Activated naive CD8-positive, alpha-beta T cell treated with anti-CD3 and anti-CD28 coated beads, Interleukin-2, amount 10 ng/mL, durations not matched to agents 7 days and 5 days (primary cell): Measurements from ENCODE around the gene STIMATE. TPM values are rescaled to one million over a fixed set of nuclear protein-coding genes. Genes with fewer than 3 reads are reported as not detected.
A peak's percentile ranks its signal among the peaks of the same experiment; 100 is the strongest.

Source experiments
- ATAC-seq: fragments of 150-1000 bp; cut with Tn5 transposase; one replicate; pipeline ENCODE4 v1.10.0; 2021; ENCODE audit warnings: low read depth, moderate library complexity
- POLR2A ChIA-PET: fragments of 350-600 bp; sonication (Branson Sonifier 250); formaldehyde crosslinking; loops from one replicate; lab custom pipeline; 2021; ENCODE audit warnings: antibody characterized with exemption; lab: Charles Lee
- DNase-seq: peaks from one replicate; pipeline ENCODE4 v3.0.0; 2021
- H3K27ac Mint-ChIP-seq: one replicate; pipeline ENCODE4 v1.8.0; 2022; ENCODE audit warnings: mild to moderate bottlenecking, mixed read lengths
- H3K27me3 Mint-ChIP-seq: one replicate; pipeline ENCODE4 v1.8.0; 2022; ENCODE audit warnings: mild to moderate bottlenecking, moderate library complexity, mixed read lengths
- H3K36me3 Mint-ChIP-seq: one replicate; pipeline ENCODE4 v1.8.0; 2021; ENCODE audit warnings: mild to moderate bottlenecking, mixed read lengths
- H3K4me1 Mint-ChIP-seq: one replicate; pipeline ENCODE4 v1.8.0; 2021; ENCODE audit warnings: mixed read lengths
- H3K4me3 Mint-ChIP-seq: one replicate; pipeline ENCODE4 v1.8.0; 2022; ENCODE audit warnings: mild to moderate bottlenecking, moderate library complexity, mixed read lengths
- H3K9me3 Mint-ChIP-seq: one replicate; pipeline ENCODE4 v1.8.0; 2021; ENCODE audit warnings: mixed read lengths
- total RNA-seq, 2 experiments: library from RNA; stranded (reverse); gene quantifications; one replicate each; pipeline ENCODE4 v1.2.3, GENCODE V29; 2021

The STIMATE gene
- total RNA-seq, 2 experiments from 2014 or later = 38.5 to 39.1 TPM

- ATAC-seq (no peak), DNase-seq (no peak)
- H3K36me3 Mint-ChIP-seq = peaks cover 24% of the 10 kb centered on the region
- no peaks in the 10 kb centered on the region for H3K27me3 Mint-ChIP-seq
- H3K4me3 Mint-ChIP-seq = no peak overlapping the region
- no peak overlapping the region for H3K27ac Mint-ChIP-seq
- H3K4me1 Mint-ChIP-seq = no peaks in the 10 kb centered on the region
- no peaks in the 10 kb centered on the region for H3K9me3 Mint-ChIP-seq
- POLR2A ChIA-PET = no interaction called here
Observed at GRCh38 chr3:52912885-52913731, 15.8 kb upstream of the STIMATE start.

- H3K36me3 Mint-ChIP-seq = peaks cover 18% of the 10 kb centered on the region
- H3K4me1 Mint-ChIP-seq = no peaks in the 10 kb centered on the region
- H3K9me3 Mint-ChIP-seq = no peaks in the 10 kb centered on the region
- no peak overlapping the region for H3K4me3 Mint-ChIP-seq
- no peaks in the 10 kb centered on the region for H3K27me3 Mint-ChIP-seq
- DNase-seq = no peak
- ATAC-seq = no peak
- H3K27ac Mint-ChIP-seq = no peak overlapping the region
- POLR2A ChIA-PET = no interaction called here
Observed at GRCh38 chr3:52910823-52911222, 13.5 kb upstream of the STIMATE start.

- H3K4me1 Mint-ChIP-seq = no peaks in the 10 kb centered on the region
- no peaks in the 10 kb centered on the region for H3K9me3 Mint-ChIP-seq
- ATAC-seq (no peak), DNase-seq (no peak)
- POLR2A ChIA-PET = no interaction called here
- H3K27ac Mint-ChIP-seq = no peak overlapping the region
- H3K36me3 Mint-ChIP-seq = peaks cover 19% of the 10 kb centered on the region
- no peaks in the 10 kb centered on the region for H3K27me3 Mint-ChIP-seq
- no peak overlapping the region for H3K4me3 Mint-ChIP-seq
Observed at GRCh38 chr3:52907497-52907896, 10.1 kb upstream of the STIMATE start.

- POLR2A ChIA-PET = no interaction called here
- no peak overlapping the region for H3K4me3 Mint-ChIP-seq
- no peaks in the 10 kb centered on the region for H3K9me3 Mint-ChIP-seq
- H3K27me3 Mint-ChIP-seq = no peaks in the 10 kb centered on the region
- no peak overlapping the region for H3K27ac Mint-ChIP-seq
- ATAC-seq (no peak), DNase-seq (no peak)
- H3K36me3 Mint-ChIP-seq = peaks cover 13% of the 10 kb centered on the region
- H3K4me1 Mint-ChIP-seq = no peaks in the 10 kb centered on the region
Observed at GRCh38 chr3:52904552-52904951, 7.2 kb upstream of the STIMATE start.

- ATAC-seq = no peak
- POLR2A ChIA-PET = no interaction called here
- Mint-ChIP-seq H3K27ac (no peak overlapping the region), H3K4me1 (no peaks in the 10 kb centered on the region), H3K36me3 (peaks cover 13% of the 10 kb centered on the region), H3K4me3 (no peak overlapping the region), H3K9me3 (no peaks in the 10 kb centered on the region), H3K27me3 (no peaks in the 10 kb centered on the region)
- no peak for DNase-seq
Observed at GRCh38 chr3:52904000-52904399, 6.7 kb upstream of the STIMATE start.

GRCh38 chr3:52896613-52897012 lies 735 bp downstream of the STIMATE start:
- peaks cover 11% of the 10 kb centered on the region for H3K36me3 Mint-ChIP-seq
- no peaks in the 10 kb centered on the region for H3K27me3 Mint-ChIP-seq
- peak overlapping the region; percentile 97 for H3K4me3 Mint-ChIP-seq
- H3K4me1 Mint-ChIP-seq = peaks cover 50% of the 10 kb centered on the region
- POLR2A ChIA-PET = interaction anchor here (0.8 to 1.3 kb wide), 2 partner anchors 22 to 38 kb away, joined by 3 to 5 read pairs; no protein-coding TSS in a partner anchor
- H3K27ac Mint-ChIP-seq = peak overlapping the region; percentile 88
- ATAC-seq (no peak), DNase-seq (no peak)
- no peaks in the 10 kb centered on the region for H3K9me3 Mint-ChIP-seq

- Mint-ChIP-seq H3K27me3 (no peaks in the 10 kb centered on the region), H3K27ac (peak overlapping the region; percentile 88), H3K9me3 (no peaks in the 10 kb centered on the region), H3K4me3 (peak overlapping the region; percentile 97), H3K36me3 (peaks cover 11% of the 10 kb centered on the region), H3K4me1 (peaks cover 54% of the 10 kb centered on the region)
- POLR2A ChIA-PET = interaction anchor here (1.3 kb wide), 1 partner anchor 21 kb away, joined by 5 read pairs; no protein-coding TSS in a partner anchor
- DNase-seq (no peak), ATAC-seq (no peak)
Observed at GRCh38 chr3:52896151-52896550, 1.2 kb downstream of the STIMATE start.

- ATAC-seq (no peak), DNase-seq (no peak)
- POLR2A ChIA-PET = no interaction called here
- peak overlapping the region; percentile 97 for H3K4me3 Mint-ChIP-seq
- no peaks in the 10 kb centered on the region for H3K27me3 Mint-ChIP-seq
- H3K9me3 Mint-ChIP-seq = no peaks in the 10 kb centered on the region
- peaks cover 11% of the 10 kb centered on the region for H3K36me3 Mint-ChIP-seq
- peaks cover 56% of the 10 kb centered on the region for H3K4me1 Mint-ChIP-seq
- peak overlapping the region; percentile 39 for H3K27ac Mint-ChIP-seq
Observed at GRCh38 chr3:52895418-52895817, 1.9 kb downstream of the STIMATE start.

- no peak for ATAC-seq
- Mint-ChIP-seq H3K27me3 (no peaks in the 10 kb centered on the region), H3K36me3 (peaks cover 11% of the 10 kb centered on the region), H3K4me1 (peaks cover 56% of the 10 kb centered on the region), H3K27ac (peak overlapping the region; percentile 39), H3K4me3 (no peak overlapping the region), H3K9me3 (no peaks in the 10 kb centered on the region)
- no peak for DNase-seq
- POLR2A ChIA-PET = no interaction called here
Observed at GRCh38 chr3:52894756-52895155, 2.6 kb downstream of the STIMATE start.

- Mint-ChIP-seq H3K36me3 (peaks cover 12% of the 10 kb centered on the region), H3K4me3 (peak overlapping the region; percentile 64), H3K9me3 (no peaks in the 10 kb centered on the region), H3K4me1 (peaks cover 56% of the 10 kb centered on the region), H3K27me3 (no peaks in the 10 kb centered on the region), H3K27ac (peak overlapping the region; percentile 83)
- DNase-seq (no peak), ATAC-seq (no peak)
- POLR2A ChIA-PET = interaction anchor here (0.7 to 1.2 kb wide), 3 partner anchors 14 to 211 kb away, joined by 3 to 6 read pairs (median 3); no protein-coding TSS in a partner anchor
Observed at GRCh38 chr3:52893723-52894122, 3.6 kb downstream of the STIMATE start.

GRCh38 chr3:52892625-52893311 lies 4.6 kb downstream of the STIMATE start:
- ATAC-seq (peak; percentile 13), DNase-seq (no peak)
- Mint-ChIP-seq H3K9me3 (no peaks in the 10 kb centered on the region), H3K27ac (peak overlapping the region; percentile 83), H3K36me3 (peaks cover 16% of the 10 kb centered on the region), H3K4me1 (peaks cover 53% of the 10 kb centered on the region), H3K27me3 (no peaks in the 10 kb centered on the region), H3K4me3 (peak overlapping the region; percentile 64)
- POLR2A ChIA-PET = interaction anchor here (0.8 to 1.0 kb wide), 2 partner anchors 15 to 19 kb away, joined by 4 to 6 read pairs; no protein-coding TSS in a partner anchor

GRCh38 chr3:52892290-52892624 lies 5.1 kb downstream of the STIMATE start:
- H3K4me1 Mint-ChIP-seq = peaks cover 53% of the 10 kb centered on the region
- H3K9me3 Mint-ChIP-seq = no peaks in the 10 kb centered on the region
- POLR2A ChIA-PET = no interaction called here
- H3K27ac Mint-ChIP-seq = peak overlapping the region; percentile 83
- no peak for ATAC-seq
- no peak for DNase-seq
- peak overlapping the region; percentile 64 for H3K4me3 Mint-ChIP-seq
- H3K36me3 Mint-ChIP-seq = peaks cover 16% of the 10 kb centered on the region
- H3K27me3 Mint-ChIP-seq = no peaks in the 10 kb centered on the region

- peak overlapping the region; percentile 28 for H3K4me3 Mint-ChIP-seq
- DNase-seq (no peak), ATAC-seq (no peak)
- POLR2A ChIA-PET = interaction anchor here (0.6 kb wide), 1 partner anchor 216 kb away, joined by 4 read pairs; no protein-coding TSS in a partner anchor
- H3K36me3 Mint-ChIP-seq = peaks cover 17% of the 10 kb centered on the region
- no peaks in the 10 kb centered on the region for H3K27me3 Mint-ChIP-seq
- peak overlapping the region; percentile 83 for H3K27ac Mint-ChIP-seq
- H3K4me1 Mint-ChIP-seq = peaks cover 50% of the 10 kb centered on the region
- H3K9me3 Mint-ChIP-seq = no peaks in the 10 kb centered on the region
Observed at GRCh38 chr3:52891615-52892081, 5.7 kb downstream of the STIMATE start.
